T1000 (cell line): Measurements from ENCODE around the gene ADGRB3.

Experiments
- DNase-seq: peaks from one replicate; lab custom pipeline; 2025; ENCODE audit warnings: mixed read lengths; lab: John Stamatoyannopoulos, UW

ADGRB3 gene

DNA sequence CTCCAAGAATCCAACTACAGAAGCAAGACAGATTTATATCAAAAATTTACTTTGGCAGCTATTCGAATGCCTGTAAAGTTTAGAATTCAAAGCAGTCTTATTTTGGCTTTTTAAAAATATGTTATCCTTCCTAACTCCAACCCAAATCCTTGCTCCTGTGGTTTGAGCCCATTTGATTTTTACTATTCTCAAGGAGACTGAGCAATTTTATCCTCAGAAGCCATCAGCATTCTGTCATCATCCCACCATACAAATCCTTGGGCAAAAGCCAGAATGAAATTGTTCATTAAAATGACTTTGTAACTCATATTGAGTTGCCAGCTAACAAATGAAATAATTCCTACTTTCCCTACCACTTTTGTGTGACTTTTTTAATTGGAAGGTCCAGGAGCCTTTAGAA, 392.8 kb downstream of the ADGRB3 start:
- no peak for DNase-seq

- no peak for DNase-seq
Observed at GRCh38 chr6:69038841-69039240, 403.8 kb downstream of the ADGRB3 start.

GRCh38 chr6:69042297-69042696, 407.2 kb downstream of the ADGRB3 start:
- no peak for DNase-seq

GRCh38 chr6:69044534-69044933, 409.5 kb downstream of the ADGRB3 start:
- DNase-seq, result no peak

DNA sequence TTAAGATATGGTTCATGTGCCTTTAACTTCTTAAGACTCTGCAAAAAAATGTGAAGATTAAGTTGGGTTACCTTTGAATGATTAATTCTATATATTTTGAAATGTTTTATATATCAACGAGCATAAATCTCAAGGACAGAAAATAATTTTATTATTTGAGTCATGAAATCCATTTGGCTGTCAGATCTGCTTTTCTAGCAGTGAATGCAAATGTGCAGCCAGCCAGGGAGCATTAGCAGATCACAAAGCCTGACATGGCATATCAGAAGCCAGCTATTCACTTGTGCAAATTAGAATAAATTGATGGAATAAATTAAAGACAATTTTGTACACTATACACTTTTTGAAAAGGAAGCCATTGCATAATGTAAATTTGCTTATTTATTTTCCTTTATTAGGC, 424.3 kb downstream of the ADGRB3 start:
- DNase-seq, result no peak

- DNase-seq, result no peak
Observed at GRCh38 chr6:69061066-69061465, 426.0 kb downstream of the ADGRB3 start.

GRCh38 chr6:69063401-69063800, 428.3 kb downstream of the ADGRB3 start:
- DNase-seq, result no peak

DNA sequence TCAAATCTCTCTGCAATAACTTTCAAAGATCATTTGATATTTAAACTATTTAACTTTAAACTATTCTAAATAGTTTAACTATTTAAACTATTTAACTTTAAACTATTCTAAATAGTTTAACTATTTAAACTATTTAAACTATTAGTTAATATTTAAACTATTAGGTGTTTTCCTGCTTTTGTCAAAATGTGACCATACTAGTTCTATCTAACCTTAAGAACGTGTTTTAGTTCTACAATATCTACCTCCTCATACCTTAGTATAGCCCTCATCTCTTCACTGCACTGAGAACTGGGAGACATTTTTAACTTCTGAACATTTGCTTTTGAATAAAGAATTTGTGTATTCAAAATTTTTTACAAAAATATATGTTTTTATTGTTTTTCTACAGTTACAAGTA, 429.1 kb downstream of the ADGRB3 start:
- DNase-seq, result no peak

- no peak for DNase-seq
Observed at GRCh38 chr6:69069881-69070280, 434.8 kb downstream of the ADGRB3 start.

DNA sequence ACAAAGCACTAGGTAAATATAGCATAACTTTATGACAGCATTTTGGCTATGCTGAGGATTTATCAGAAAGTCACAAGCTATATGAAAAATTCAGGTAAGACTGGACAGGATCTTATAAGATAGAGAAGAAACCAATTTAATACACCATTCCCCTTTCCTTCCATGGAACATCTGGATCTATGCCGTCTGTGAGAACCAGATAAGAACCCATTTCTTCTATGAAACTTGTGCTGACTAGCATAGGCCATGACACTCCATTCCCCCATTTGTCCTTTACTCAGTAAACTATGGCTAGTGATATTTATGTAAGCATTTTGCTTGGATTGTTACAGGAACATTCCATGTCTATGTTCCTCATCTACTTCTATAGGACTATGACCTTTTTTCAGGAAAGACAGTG, 437.7 kb downstream of the ADGRB3 start:
- no peak for DNase-seq

GRCh38 chr6:69084746-69085335, 449.8 kb downstream of the ADGRB3 start:
- no peak for DNase-seq

DNA sequence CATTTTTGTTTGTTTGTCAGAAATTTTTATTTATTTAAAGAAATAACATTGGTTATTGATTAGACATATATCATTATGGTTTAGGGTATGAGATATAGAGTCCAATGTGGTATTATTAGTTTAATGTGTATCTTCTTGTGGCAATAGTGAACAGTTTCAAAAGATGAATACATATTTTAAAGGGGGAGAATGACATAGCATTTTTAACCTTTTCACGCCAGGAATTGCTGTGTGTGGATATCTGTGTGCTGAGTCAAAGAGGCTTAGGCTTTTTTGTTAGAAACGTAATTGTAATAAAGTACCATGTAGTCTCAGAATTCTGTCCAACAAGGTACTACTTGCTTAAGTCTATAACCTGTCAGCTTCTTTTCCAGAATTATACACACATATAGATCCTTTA, 451.6 kb downstream of the ADGRB3 start:
- no peak for DNase-seq

- no peak for DNase-seq
Observed at GRCh38 chr6:69089539-69089938, 454.5 kb downstream of the ADGRB3 start.

- DNase-seq, result no peak
Observed at GRCh38 chr6:69090132-69090531, 455.1 kb downstream of the ADGRB3 start.

- DNase-seq, result no peak
Observed at GRCh38 chr6:69096681-69097080, 461.6 kb downstream of the ADGRB3 start.

- DNase-seq, result no peak
Observed at GRCh38 chr6:69097948-69098347, 462.9 kb downstream of the ADGRB3 start.

GRCh38 chr6:69098910-69099309, 463.8 kb downstream of the ADGRB3 start:
- DNase-seq, result no peak

DNA sequence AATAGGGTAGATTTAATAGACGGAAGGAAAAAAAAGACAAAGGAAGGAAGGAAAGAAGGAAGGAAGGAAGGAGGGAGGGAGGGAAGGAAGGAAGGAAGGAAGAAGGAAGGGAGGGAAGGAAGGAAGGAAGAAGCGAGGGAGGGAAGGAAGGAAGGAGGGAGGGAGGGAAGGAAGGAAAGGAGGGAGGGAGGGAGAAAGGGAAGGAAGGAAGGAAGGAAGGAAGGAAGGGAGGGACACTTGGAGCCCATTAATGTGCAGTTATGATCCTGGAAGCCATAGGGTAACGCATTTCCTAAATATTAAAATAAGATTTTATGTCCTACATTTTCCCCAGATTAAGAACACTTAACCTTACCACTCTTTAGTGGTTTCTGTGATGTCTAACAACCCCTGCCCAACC, 465.7 kb downstream of the ADGRB3 start:
- DNase-seq, result no peak

- no peak for DNase-seq
Observed at GRCh38 chr6:69102416-69102815, 467.3 kb downstream of the ADGRB3 start.

GRCh38 chr6:69105288-69105687, 470.2 kb downstream of the ADGRB3 start:
- no peak for DNase-seq

DNA sequence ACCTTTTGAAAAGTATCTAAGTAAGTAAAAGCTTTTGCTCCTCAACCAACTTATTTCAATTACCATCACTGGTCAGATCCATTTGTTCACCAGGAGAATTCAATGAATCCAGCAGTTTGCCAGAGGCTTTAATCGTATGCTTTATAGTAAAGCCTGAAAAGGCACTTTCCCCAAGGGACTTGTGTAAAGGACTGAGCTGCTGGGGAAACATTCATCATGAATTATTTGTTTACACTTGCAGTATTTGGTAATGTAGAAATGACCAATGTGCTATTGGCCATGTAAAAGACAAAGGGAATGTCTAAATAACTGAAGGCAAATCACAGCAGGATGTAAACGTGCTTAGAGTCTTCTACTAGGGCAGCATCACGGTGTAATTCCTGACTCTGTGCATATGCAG, 471.4 kb downstream of the ADGRB3 start:
- no peak for DNase-seq

- no peak for DNase-seq
Observed at GRCh38 chr6:69111301-69111700, 476.2 kb downstream of the ADGRB3 start.

GRCh38 chr6:69116658-69117057, 481.6 kb downstream of the ADGRB3 start:
- no peak for DNase-seq
